ENCODE measurements around the gene SDHAF2.
"Not testable (repeated sequence)": the region's sequence is repeated elsewhere in the genome, so short reads cannot be mapped to it uniquely, and the experiment has no call there.

SDHAF2 gene

DNA sequence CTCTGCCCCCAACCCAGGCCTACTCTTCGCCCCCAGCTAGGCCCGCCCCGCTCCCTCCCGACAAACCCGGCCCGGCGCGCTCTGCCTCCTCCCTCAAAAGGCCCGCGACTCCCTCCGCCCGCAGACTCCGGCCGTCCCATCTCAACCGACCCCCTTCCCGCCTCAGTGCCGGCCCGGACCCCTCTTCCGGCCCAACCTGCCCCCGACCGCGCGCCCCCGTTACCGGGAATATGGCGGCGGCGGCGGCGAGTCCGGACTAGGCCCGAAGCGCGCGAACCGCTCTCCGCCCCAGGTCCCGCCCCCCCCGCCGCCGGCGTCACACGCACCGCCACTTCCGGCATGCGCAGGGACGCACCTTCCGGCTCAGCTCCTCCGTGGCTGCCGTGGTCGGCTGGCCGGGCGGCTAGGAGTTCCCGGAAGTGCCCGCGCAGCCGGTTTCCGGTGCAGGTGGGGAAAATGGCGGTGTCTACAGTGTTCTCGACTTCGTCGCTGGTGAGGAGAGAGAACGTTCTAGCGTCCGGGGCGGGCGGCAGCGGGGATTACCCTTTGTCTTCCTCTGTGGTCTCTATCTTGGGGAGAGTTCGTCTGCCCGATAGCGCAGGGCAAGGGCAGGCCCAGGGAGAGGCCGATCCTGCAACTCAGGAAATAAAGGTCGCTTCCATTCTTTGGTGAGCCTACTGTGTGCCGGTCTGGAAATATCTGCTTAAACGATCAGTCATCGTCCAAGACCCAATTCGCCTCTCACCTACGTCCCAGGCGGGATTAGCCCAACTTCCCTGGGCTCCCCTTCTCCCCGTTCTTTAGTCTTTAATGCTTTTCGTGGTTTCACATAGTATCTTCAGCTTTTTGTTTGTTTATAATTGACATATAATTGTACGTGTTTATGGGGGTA lies at the start of gene SDHAF2, which contains the start of gene CPSF7:
TSS of gene SDHAF2 (plus strand) at position 434 of the 892 bp plus-strand sequence. CDS start at position 457, 23 bp downstream.
TSS of gene CPSF7 (minus strand) at position 285 of the 892 bp plus-strand sequence. CDS start 740 bp downstream, outside the sequence.
- peak; percentile 97 for DNase-seq

GRCh38 chr11:61380884-61381283 lies 49.0 kb upstream of the SDHAF2 start:
- DNase-seq: no peak

- not testable (repeated sequence) for DNase-seq
Observed at GRCh38 chr11:61383859-61384258, 46.1 kb upstream of the SDHAF2 start.

- peak; percentile 57 for DNase-seq
Observed at GRCh38 chr11:61384271-61385242, 45.4 kb upstream of the SDHAF2 start.

DNA sequence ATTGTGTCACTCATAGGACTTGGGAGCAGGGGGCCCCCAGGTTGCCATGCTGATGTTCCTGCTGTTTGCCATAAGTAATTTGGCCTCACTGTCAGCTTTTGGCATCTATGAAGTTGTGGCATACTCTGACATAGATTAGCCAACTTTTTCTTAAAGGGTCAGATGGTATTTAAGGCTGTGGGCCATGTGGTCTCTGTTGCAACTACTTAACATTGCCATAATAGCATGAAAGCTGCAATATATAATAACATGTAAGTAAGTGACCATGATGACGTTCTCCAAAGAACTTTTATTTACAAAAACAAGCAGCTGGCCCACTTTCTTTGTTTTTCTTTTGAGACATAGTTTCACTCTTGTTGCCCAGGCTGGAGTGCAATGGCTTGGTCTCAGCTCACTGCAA lies 39.8 kb upstream of the SDHAF2 start:
- DNase-seq: no peak

DNA sequence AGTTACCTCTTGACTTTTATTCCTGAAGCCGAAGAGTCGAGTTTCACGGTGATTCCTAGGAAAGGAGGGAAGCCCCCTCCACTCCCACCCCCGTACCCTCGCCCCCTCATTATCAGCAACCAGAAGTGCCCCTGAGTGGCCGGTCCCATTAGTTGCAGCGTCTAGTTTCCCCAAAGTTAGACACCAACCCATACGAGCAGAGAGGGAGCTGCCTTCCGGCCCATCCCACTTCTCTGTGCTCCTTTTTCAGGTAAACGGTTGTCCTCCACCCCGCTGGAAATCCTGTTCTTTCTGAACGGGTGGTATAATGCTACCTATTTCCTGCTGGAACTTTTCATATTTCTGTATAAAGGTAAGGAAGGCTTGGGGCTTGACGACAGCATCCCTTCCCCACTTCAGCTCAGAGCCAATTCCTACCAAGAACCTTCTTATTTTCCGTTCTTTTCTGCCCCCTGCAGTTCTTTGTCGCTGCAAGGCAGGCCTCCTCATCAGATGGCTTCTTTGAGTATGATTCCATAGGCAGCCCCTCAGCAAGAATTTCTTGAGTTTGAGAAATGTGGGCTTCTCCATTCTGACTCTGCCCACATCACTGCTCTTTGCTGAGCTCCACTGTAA lies 36.8 kb upstream of the SDHAF2 start:
- DNase-seq: peak; percentile 67

DNA sequence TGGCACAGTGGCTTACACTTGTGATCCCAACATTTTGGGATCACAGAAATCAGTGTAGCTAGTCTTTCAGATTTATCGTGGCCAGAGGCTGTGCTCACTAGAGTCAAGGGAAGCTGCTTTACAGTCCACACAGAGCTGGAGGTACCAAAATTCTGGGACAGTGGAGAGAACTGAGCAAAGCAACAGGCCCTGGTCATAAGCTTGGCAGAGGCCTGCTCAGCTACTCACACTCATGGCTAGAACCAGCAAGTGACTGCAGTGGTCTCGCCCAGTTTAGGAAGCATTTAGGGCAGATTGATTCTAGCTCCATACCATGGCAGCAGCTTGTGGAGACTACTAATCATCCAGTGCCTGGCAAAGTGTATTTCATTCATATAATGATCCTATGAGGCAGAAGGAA lies 28.8 kb upstream of the SDHAF2 start:
- DNase-seq: no peak

DNA sequence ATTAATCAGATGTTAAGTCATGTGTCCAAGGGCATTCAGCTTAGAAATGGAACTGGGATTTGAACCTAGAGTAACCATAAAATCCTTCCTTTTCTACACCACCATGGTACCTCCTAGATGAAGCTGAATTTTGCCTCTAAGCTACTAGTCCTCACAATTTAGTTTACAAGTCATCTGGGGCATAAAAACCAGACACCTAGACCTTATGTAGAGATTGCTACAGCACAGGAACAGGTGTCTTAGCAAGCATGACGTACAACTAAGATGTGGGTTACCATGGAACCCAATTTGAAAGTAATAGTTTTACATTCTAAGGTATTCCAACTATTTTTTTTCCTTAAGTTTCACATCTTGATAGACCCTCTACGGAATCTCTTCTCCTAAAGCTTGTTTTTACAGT lies 28.4 kb upstream of the SDHAF2 start:
- no peak for DNase-seq

- DNase-seq: no peak
Observed at GRCh38 chr11:61403658-61404057, 26.3 kb upstream of the SDHAF2 start.

- no peak for DNase-seq
Observed at GRCh38 chr11:61404103-61404502, 25.8 kb upstream of the SDHAF2 start.

- no peak for DNase-seq
Observed at GRCh38 chr11:61404641-61405040, 25.3 kb upstream of the SDHAF2 start.

- no peak for DNase-seq
Observed at GRCh38 chr11:61406067-61406466, 23.9 kb upstream of the SDHAF2 start.

DNA sequence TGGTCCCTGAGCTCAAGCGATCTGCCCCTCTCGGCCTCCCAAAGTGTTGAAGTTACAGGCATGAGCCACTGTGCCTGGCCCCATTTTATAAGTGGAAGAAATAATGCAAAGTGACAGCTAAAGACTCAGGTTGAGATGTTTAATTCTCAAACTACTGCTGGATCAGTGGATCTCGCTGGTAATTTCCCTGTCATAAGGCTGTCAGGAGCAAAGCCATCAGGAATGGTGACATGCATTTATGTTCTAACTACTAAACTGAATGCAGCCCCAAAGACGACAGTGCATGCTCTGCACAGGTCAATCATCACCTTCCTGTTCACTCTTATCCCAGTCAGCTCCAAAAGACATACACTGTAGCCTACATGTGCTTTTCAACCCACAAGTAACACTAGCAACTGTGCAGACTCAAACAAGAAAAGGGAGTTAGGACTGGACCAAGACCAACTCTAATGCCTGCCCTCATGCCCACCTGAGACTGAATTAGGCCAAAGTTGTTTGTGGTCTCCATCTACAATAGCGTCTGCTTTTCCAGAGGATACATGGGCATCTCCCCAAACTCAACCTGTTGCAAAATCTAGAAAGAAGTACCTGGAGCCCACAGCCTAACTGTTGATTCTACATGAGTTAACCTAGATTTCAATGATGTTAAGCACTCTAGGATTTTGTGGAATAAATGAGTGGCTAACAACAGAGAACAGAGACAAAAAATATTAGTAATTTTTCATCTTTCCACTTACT lies 22.8 kb upstream of the SDHAF2 start:
- no peak for DNase-seq

DNA sequence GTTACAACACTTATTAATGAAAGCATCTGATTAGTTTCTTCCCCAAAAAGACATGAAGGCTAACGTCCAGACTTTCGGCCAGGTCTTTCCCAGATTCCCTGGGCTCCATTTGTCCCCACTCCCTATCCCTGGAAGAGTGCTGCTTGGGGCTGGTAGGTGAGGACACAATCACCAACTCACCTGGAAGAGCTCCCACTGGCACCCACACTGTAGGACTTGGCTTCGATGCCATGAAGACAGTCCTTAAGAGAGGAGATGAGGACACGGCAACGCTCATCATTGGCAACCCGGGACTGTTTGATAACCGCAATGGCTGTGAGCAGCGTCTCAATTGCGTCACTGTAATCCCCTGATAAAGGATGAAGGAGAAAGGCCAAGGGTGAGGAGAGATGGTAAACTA lies 18.3 kb upstream of the SDHAF2 start:
- no peak for DNase-seq

DNA sequence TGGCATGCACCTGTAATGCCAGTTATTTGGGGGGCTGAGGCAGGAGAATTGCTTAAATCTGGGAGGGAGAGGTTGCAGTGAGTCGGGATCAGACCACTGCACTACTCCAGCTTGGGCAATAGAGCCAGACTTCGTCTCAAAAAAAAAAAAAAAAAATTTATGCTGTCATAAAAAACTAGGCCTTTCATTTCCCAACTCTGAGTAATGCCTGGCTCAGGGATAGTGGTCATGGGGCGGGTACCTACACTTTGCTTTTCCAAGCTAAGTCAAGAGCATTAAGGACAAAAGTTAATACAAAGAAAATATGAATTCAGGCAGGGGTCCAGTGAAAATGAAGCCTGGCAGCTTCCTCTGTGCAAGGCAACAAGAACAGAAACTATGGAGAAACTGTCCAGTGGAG lies 16.4 kb upstream of the SDHAF2 start:
- DNase-seq: no peak

- DNase-seq: no peak
Observed at GRCh38 chr11:61414547-61414946, 15.4 kb upstream of the SDHAF2 start.

- no peak for DNase-seq
Observed at GRCh38 chr11:61415381-61415780, 14.5 kb upstream of the SDHAF2 start.

DNA sequence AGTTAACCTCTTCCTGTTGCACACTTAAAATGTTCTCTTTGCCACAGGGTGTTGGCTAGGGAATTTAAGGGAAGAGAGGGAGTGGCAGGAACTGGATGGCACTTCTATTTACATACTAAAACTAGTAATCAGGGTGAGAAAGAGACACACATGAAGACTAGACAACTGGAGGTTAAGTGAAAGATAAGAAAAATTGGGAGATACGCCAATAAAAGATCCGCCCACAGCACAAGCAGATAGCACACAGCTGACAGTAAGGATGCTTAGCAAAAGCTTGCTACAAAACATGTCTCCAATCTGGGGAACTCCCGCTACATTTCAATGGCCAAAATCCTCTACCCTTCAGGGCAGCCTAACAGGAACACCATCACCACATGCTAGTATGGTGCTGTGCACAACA lies 13.0 kb upstream of the SDHAF2 start:
- DNase-seq: peak; percentile 81

GRCh38 chr11:61417670-61418069 lies 12.3 kb upstream of the SDHAF2 start:
- peak; percentile 72 for DNase-seq

- no peak for DNase-seq
Observed at GRCh38 chr11:61418136-61418535, 11.8 kb upstream of the SDHAF2 start.

- DNase-seq: no peak
Observed at GRCh38 chr11:61422226-61422625, 7.7 kb upstream of the SDHAF2 start.
